ENCODE data around the gene ID3.

The ID3 gene

GRCh38 chr1:23575226-23575810 is 16.0 kb upstream of the ID3 start:
- TF ChIP-seq CTCF (IDR thresholded peaks at IDR 0.05; ENCODE audit: low read depth, low read length): no peak
- no peaks in the 10 kb centered on the region for H3K9me3 ChIP-seq
- no peak for DNase-seq
- H3K36me3 ChIP-seq: no peaks in the 10 kb centered on the region
- no peaks in the 10 kb centered on the region for H3K27me3 ChIP-seq
- no peak overlapping the region for H3K4me3 ChIP-seq (ENCODE audit: low read depth, low read length)
- no peaks in the 10 kb centered on the region for H3K4me1 ChIP-seq

- DNase-seq: no peak
- Histone ChIP-seq H3K4me1 (no peaks in the 10 kb centered on the region), H3K4me3 (ENCODE audit: low read depth, low read length) (no peak overlapping the region), H3K9me3 (no peaks in the 10 kb centered on the region), H3K36me3 (no peaks in the 10 kb centered on the region), H3K27me3 (no peaks in the 10 kb centered on the region)
- no peak for TF ChIP-seq CTCF (IDR thresholded peaks at IDR 0.05; ENCODE audit: low read depth, low read length)
Measured at GRCh38 chr1:23574265-23574754, 15.0 kb upstream of the ID3 start.

- Histone ChIP-seq H3K4me1 (peaks cover 3% of the 10 kb centered on the region), H3K36me3 (no peaks in the 10 kb centered on the region), H3K4me3 (ENCODE audit: low read depth, low read length) (no peak overlapping the region), H3K9me3 (no peaks in the 10 kb centered on the region), H3K27me3 (no peaks in the 10 kb centered on the region)
- no peak for TF ChIP-seq CTCF (IDR thresholded peaks at IDR 0.05; ENCODE audit: low read depth, low read length)
- DNase-seq: no peak
Measured at GRCh38 chr1:23573574-23574182, 14.4 kb upstream of the ID3 start.

GRCh38 chr1:23571465-23571864 is 12.2 kb upstream of the ID3 start:
- no peak for TF ChIP-seq CTCF (IDR thresholded peaks at IDR 0.05; ENCODE audit: low read depth, low read length)
- H3K36me3 ChIP-seq: no peaks in the 10 kb centered on the region
- H3K4me1 ChIP-seq: peaks cover 4% of the 10 kb centered on the region
- H3K4me3 ChIP-seq (ENCODE audit: low read depth, low read length): no peak overlapping the region
- no peak for DNase-seq
- no peaks in the 10 kb centered on the region for H3K27me3 ChIP-seq
- no peaks in the 10 kb centered on the region for H3K9me3 ChIP-seq

- TF ChIP-seq CTCF (IDR thresholded peaks at IDR 0.05; ENCODE audit: low read depth, low read length): no peak
Measured at GRCh38 chr1:23570001-23570691, 10.8 kb upstream of the ID3 start.

More at GRCh38 chr1:23570001-23570691, 10.8 kb upstream of the ID3 start:
- Histone ChIP-seq H3K27me3 (no peaks in the 10 kb centered on the region), H3K4me3 (ENCODE audit: low read depth, low read length) (no peak overlapping the region), H3K36me3 (no peaks in the 10 kb centered on the region), H3K9me3 (no peaks in the 10 kb centered on the region), H3K4me1 (peaks cover 4% of the 10 kb centered on the region)
- DNase-seq: no peak
